GM23338 (cell line): ENCODE measurements around the gene FBXO30.

Source experiments
- CREB1 ChIP-seq: fragments of 250-450 bp; sonication (Bioruptor Pico); IDR thresholded peaks from 2 replicates; pipeline ENCODE4 v1.5.0; 2020; ENCODE audit warnings: low read depth, mild to moderate bottlenecking, moderate library complexity
- EZH2phosphoT487 ChIP-seq: fragments of 200-600 bp; sonication (generic); IDR thresholded peaks from one replicate; pipeline ENCODE4 v1.8.1; 2018; ENCODE audit warnings: antibody characterized with exemption; ENCODE audit not compliant: unreplicated experiment
- POLR2AphosphoS5 ChIP-seq: IDR thresholded peaks from 2 replicates; pipeline ENCODE4 v1.6.1; 2016; ENCODE audit warnings: antibody characterized with exemption, low read depth
- TF ChIP-seq, protein P1 (sequence below), 2 experiments: fragments of 200-600 bp in 1 of 2; sonication (generic) in 1 of 2; conservative IDR thresholded peaks; 2 replicates each; pipeline versions ENCODE4 v1.5.1 to v1.6.1; 2016 to 2017; ENCODE audit warnings: antibody characterized with exemption in 2 of 2, low read depth in 2 of 2, mild to moderate bottlenecking in 2 of 2, moderate library complexity in 1 of 2
- TF ChIP-seq, protein P2 (sequence below): IDR thresholded peaks from one replicate; pipeline ENCODE4 v1.6.1; 2018; ENCODE audit warnings: antibody characterized with exemption; ENCODE audit not compliant: unreplicated experiment

DNA sequence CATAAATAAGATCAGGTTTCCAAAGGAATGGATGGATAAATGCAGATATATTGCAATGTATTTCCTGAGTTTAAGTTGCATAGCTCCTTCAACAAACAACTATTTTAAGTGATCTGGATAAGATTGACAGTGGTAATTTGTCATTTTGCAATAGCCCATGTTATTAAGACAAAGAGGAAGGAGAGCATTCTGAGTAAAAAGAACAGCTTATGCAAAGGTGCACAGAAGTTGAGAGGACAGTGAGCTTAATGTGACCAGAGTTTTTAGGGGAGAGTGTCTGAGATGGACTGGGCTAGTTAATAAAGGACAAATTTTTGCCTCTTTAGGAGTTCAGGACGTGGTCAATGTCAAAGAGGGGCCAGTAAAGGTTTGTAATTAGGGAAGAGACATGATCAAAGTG is 48.8 kb upstream of the FBXO30 start:
- TF ChIP-seq, protein P1, sequence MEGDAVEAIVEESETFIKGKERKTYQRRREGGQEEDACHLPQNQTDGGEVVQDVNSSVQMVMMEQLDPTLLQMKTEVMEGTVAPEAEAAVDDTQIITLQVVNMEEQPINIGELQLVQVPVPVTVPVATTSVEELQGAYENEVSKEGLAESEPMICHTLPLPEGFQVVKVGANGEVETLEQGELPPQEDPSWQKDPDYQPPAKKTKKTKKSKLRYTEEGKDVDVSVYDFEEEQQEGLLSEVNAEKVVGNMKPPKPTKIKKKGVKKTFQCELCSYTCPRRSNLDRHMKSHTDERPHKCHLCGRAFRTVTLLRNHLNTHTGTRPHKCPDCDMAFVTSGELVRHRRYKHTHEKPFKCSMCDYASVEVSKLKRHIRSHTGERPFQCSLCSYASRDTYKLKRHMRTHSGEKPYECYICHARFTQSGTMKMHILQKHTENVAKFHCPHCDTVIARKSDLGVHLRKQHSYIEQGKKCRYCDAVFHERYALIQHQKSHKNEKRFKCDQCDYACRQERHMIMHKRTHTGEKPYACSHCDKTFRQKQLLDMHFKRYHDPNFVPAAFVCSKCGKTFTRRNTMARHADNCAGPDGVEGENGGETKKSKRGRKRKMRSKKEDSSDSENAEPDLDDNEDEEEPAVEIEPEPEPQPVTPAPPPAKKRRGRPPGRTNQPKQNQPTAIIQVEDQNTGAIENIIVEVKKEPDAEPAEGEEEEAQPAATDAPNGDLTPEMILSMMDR (conservative IDR thresholded peaks at IDR 0.05; ENCODE audit: low read depth in 2 of 2), result no peak
- TF ChIP-seq EZH2phosphoT487, result no peak
- TF ChIP-seq, protein P2, sequence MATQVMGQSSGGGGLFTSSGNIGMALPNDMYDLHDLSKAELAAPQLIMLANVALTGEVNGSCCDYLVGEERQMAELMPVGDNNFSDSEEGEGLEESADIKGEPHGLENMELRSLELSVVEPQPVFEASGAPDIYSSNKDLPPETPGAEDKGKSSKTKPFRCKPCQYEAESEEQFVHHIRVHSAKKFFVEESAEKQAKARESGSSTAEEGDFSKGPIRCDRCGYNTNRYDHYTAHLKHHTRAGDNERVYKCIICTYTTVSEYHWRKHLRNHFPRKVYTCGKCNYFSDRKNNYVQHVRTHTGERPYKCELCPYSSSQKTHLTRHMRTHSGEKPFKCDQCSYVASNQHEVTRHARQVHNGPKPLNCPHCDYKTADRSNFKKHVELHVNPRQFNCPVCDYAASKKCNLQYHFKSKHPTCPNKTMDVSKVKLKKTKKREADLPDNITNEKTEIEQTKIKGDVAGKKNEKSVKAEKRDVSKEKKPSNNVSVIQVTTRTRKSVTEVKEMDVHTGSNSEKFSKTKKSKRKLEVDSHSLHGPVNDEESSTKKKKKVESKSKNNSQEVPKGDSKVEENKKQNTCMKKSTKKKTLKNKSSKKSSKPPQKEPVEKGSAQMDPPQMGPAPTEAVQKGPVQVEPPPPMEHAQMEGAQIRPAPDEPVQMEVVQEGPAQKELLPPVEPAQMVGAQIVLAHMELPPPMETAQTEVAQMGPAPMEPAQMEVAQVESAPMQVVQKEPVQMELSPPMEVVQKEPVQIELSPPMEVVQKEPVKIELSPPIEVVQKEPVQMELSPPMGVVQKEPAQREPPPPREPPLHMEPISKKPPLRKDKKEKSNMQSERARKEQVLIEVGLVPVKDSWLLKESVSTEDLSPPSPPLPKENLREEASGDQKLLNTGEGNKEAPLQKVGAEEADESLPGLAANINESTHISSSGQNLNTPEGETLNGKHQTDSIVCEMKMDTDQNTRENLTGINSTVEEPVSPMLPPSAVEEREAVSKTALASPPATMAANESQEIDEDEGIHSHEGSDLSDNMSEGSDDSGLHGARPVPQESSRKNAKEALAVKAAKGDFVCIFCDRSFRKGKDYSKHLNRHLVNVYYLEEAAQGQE, result no peak
- no peak for TF ChIP-seq CREB1
- no peak for TF ChIP-seq POLR2AphosphoS5
